UCSD-AML1 (cell line): ENCODE measurements around the gene FAM131A.
A peak's percentile ranks its signal among the peaks of the same experiment; 100 is the strongest.
"Not testable (repeated sequence)": the region's sequence is repeated elsewhere in the genome, so short reads cannot be mapped to it uniquely, and the experiment has no call there.

ENCODE experiments used
- DNase-seq: peaks from one replicate; lab custom pipeline; 2025; ENCODE audit not compliant: unreplicated experiment; lab: John Stamatoyannopoulos, UW

The FAM131A gene

GRCh38 chr3:184338511-184338945 lies 1.1 kb downstream of the FAM131A start:
- no peak for DNase-seq

GRCh38 chr3:184339001-184339400 lies 1.6 kb downstream of the FAM131A start:
- DNase-seq: no peak

GRCh38 chr3:184339451-184340135 lies 2.2 kb downstream of the FAM131A start:
- DNase-seq: not testable (repeated sequence)

- no peak for DNase-seq
Measured at GRCh38 chr3:184341925-184342324, 4.5 kb downstream of the FAM131A start.

GRCh38 chr3:184343200-184343876 lies 5.9 kb downstream of the FAM131A start:
- DNase-seq: no peak

GRCh38 chr3:184344579-184345316 lies 7.3 kb downstream of the FAM131A start:
- no peak for DNase-seq

GRCh38 chr3:184345317-184346144 lies 8.1 kb downstream of the FAM131A start:
- peak; percentile 50 for DNase-seq

- DNase-seq: no peak
Measured at GRCh38 chr3:184346480-184347190, 9.2 kb downstream of the FAM131A start.

- no peak for DNase-seq
Measured at GRCh38 chr3:184347321-184348056, 10.1 kb downstream of the FAM131A start.

GRCh38 chr3:184348057-184348382 lies 10.6 kb downstream of the FAM131A start:
- no peak for DNase-seq

GRCh38 chr3:184349563-184350470 lies 12.4 kb downstream of the FAM131A start:
- no peak for DNase-seq

- DNase-seq: no peak
Measured at GRCh38 chr3:184350618-184351017, 13.2 kb downstream of the FAM131A start.

- DNase-seq: no peak
Measured at GRCh38 chr3:184351511-184352148, 14.2 kb downstream of the FAM131A start.

- DNase-seq: no peak
Measured at GRCh38 chr3:184352149-184352785, 14.9 kb downstream of the FAM131A start.

- DNase-seq: no peak
Measured at GRCh38 chr3:184352897-184353545, 15.6 kb downstream of the FAM131A start.

GRCh38 chr3:184353546-184353941 lies 16.1 kb downstream of the FAM131A start:
- no peak for DNase-seq

- peak; percentile 65 for DNase-seq
Measured at GRCh38 chr3:184354121-184354728, 16.8 kb downstream of the FAM131A start.
